LNCAP (cell line): ENCODE data around the gene SYT1.

Experiments used
- CTCF ChIP-seq: fragments of 450-650 bp; IDR thresholded peaks from 2 replicates; pipeline ENCODE4 v1.5.1; 2017; ENCODE audit warnings: mild to moderate bottlenecking

The SYT1 gene

GRCh38 chr12:78864403-78864869, at the start of gene SYT1:
TSS of gene SYT1 (plus strand) at chr12:78864774.
- TF ChIP-seq CTCF = no peak

GRCh38 chr12:78818487-78818886, 46.1 kb upstream of the SYT1 start:
- no peak for TF ChIP-seq CTCF

- TF ChIP-seq CTCF = no peak
Observed at GRCh38 chr12:78820946-78821345, 43.6 kb upstream of the SYT1 start.

GRCh38 chr12:78824918-78825317, 39.7 kb upstream of the SYT1 start:
- TF ChIP-seq CTCF = no peak

- no peak for TF ChIP-seq CTCF
Observed at GRCh38 chr12:78829690-78830089, 34.9 kb upstream of the SYT1 start.

- no peak for TF ChIP-seq CTCF
Observed at GRCh38 chr12:78835493-78835892, 29.1 kb upstream of the SYT1 start.

- no peak for TF ChIP-seq CTCF
Observed at GRCh38 chr12:78853231-78853630, 11.3 kb upstream of the SYT1 start.
